Caco-2 (cell line): ENCODE results near the gene SLC45A2. TPM values are rescaled to one million over a fixed set of nuclear protein-coding genes. Genes with fewer than 3 reads are reported as not detected.

Source experiments
- BruUV-seq: library from RNA; stranded (reverse); fragments of 400-500 nt; replicated peaks from 2 replicates; lab custom pipeline; 2021; lab: Mats Ljungman, UMichigan
- CTCF ChIA-PET: fragments of 300-600 bp; sonication (Branson Sonifier 250); formaldehyde crosslinking; loops from one replicate; lab custom pipeline; 2022; ENCODE audit warnings: antibody characterized with exemption; lab: Charles Lee
- POLR2A ChIA-PET: fragments of 300-600 bp; sonication (Branson Sonifier 250); formaldehyde crosslinking; loops from one replicate; lab custom pipeline; 2022; ENCODE audit warnings: antibody characterized with exemption; lab: Charles Lee
- DNase-seq, 2 experiments: peaks; one replicate each; pipeline versions ENCODE4 v3.0.0 to v3.0.0-alpha.2; 2020 to 2022
- H3K27me3 ChIP-seq: replicated peaks from 2 replicates; pipeline ENCODE4 v1.6.0; 2011; ENCODE audit warnings: low read length; ENCODE audit not compliant: control insufficient read depth, insufficient read depth
- H3K36me3 ChIP-seq: 2 replicates; pipeline ENCODE4 v1.5.1; 2011; ENCODE audit warnings: low read length; ENCODE audit not compliant: control insufficient read depth, insufficient read depth
- H3K4me1 ChIP-seq: fragments of 250-450 bp; sonication (Bioruptor Pico); 2 replicates; pipeline ENCODE4 v1.5.1; 2020; ENCODE audit warnings: mild to moderate bottlenecking
- H3K4me3 ChIP-seq: 2 replicates; pipeline ENCODE4 v1.5.1; 2011; ENCODE audit warnings: low read depth, mild to moderate bottlenecking, control low read depth, low read length
- H3K9me3 ChIP-seq: fragments of 250-450 bp; sonication (Bioruptor Pico); 2 replicates; pipeline ENCODE4 v1.5.1; 2020; ENCODE audit warnings: mild to moderate bottlenecking, moderate library complexity
- H3K27ac Mint-ChIP-seq: one replicate; pipeline ENCODE4 v1.8.0; 2022; ENCODE audit warnings: mixed read lengths; ENCODE audit not compliant: unreplicated experiment
- H3K27me3 Mint-ChIP-seq: one replicate; pipeline ENCODE4 v1.8.0; 2022; ENCODE audit warnings: mixed read lengths; ENCODE audit not compliant: insufficient read depth, unreplicated experiment
- H3K36me3 Mint-ChIP-seq: one replicate; pipeline ENCODE4 v1.8.0; 2022; ENCODE audit warnings: mild to moderate bottlenecking, mixed read lengths; ENCODE audit not compliant: insufficient read depth, unreplicated experiment
- H3K4me1 Mint-ChIP-seq: one replicate; pipeline ENCODE4 v1.8.0; 2022; ENCODE audit warnings: low read depth, mixed read lengths; ENCODE audit not compliant: unreplicated experiment
- H3K4me3 Mint-ChIP-seq: one replicate; pipeline ENCODE4 v1.8.0; 2022; ENCODE audit warnings: mild to moderate bottlenecking, moderate library complexity, mixed read lengths; ENCODE audit not compliant: unreplicated experiment
- H3K9me3 Mint-ChIP-seq: one replicate; pipeline ENCODE4 v1.8.0; 2022; ENCODE audit warnings: mixed read lengths; ENCODE audit not compliant: unreplicated experiment
- CTCF ChIP-seq, 2 experiments: fragments of 200-600 bp in 1 of 2; IDR thresholded peaks; 1 replicate in 1 of 2; 2 replicates in 1 of 2; pipeline versions ENCODE4 v1.5.1 to v1.8.0; 2011 to 2022; ENCODE audit warnings: antibody characterized with exemption in 1 of 2, control low read depth in 1 of 2, inconsistent platforms in 1 of 2, low read depth in 1 of 2, low read length in 1 of 2, mild to moderate bottlenecking in 1 of 2, moderate library complexity in 1 of 2; ENCODE audit not compliant: insufficient read depth in 1 of 2, severe bottlenecking in 1 of 2, unreplicated experiment in 1 of 2
- intact Hi-C: fragments of 100-400 bp; cut with micrococcal nuclease; formaldehyde crosslinking; loops from one replicate; pipeline ENCODE4 v1.10.0; 2022; ENCODE audit not compliant: unreplicated experiment
- total RNA-seq: library from RNA; stranded (reverse); gene quantifications from 2 replicates; pipeline ENCODE4 v1.2.3, GENCODE V29; 2022

SLC45A2 gene
- total RNA-seq, 1 experiment from 2014 or later: 0.91 TPM

GRCh38 chr5:34030048-34030447 is 45.6 kb upstream of the SLC45A2 start:
- H3K27ac Mint-ChIP-seq: no peak overlapping the region
- no peaks in the 10 kb centered on the region for H3K27me3 Mint-ChIP-seq
- TF ChIP-seq CTCF (IDR thresholded peaks at IDR 0.05; ENCODE audit: insufficient read depth in 1 of 2, low read depth in 1 of 2, low read length in 1 of 2, severe bottlenecking in 1 of 2, unreplicated experiment in 1 of 2): no peak
- no peaks in the 10 kb centered on the region for H3K9me3 Mint-ChIP-seq
- ChIA-PET POLR2A (no interaction called here), CTCF (no interaction called here)
- Histone ChIP-seq H3K36me3 (peaks cover 4% of the 10 kb centered on the region), H3K4me3 (no peak overlapping the region), H3K9me3 (peaks cover under 1% of the 10 kb centered on the region; the same call in 1 of the 2 replicates), H3K4me1 (peaks cover 27% of the 10 kb centered on the region), H3K27me3 (no peaks in the 10 kb centered on the region)
- intact Hi-C loops: no loop called here
- H3K4me1 Mint-ChIP-seq: peaks cover 16% of the 10 kb centered on the region
- no TSS peak for BruUV-seq
- no peak for DNase-seq
- no peaks in the 10 kb centered on the region for H3K36me3 Mint-ChIP-seq
- H3K4me3 Mint-ChIP-seq: no peak overlapping the region

- no peak for TF ChIP-seq CTCF (IDR thresholded peaks at IDR 0.05; ENCODE audit: insufficient read depth in 1 of 2, low read depth in 1 of 2, low read length in 1 of 2, severe bottlenecking in 1 of 2, unreplicated experiment in 1 of 2)
- Histone ChIP-seq H3K4me3 (no peak overlapping the region), H3K4me1 (peaks cover 13% of the 10 kb centered on the region; the same call in 1 of the 2 replicates), H3K36me3 (peaks cover 5% of the 10 kb centered on the region), H3K9me3 (no peaks in the 10 kb centered on the region), H3K27me3 (no peaks in the 10 kb centered on the region)
- POLR2A ChIA-PET: no interaction called here
- Mint-ChIP-seq H3K27me3 (no peaks in the 10 kb centered on the region), H3K9me3 (no peaks in the 10 kb centered on the region), H3K4me3 (no peak overlapping the region), H3K4me1 (peaks cover 16% of the 10 kb centered on the region), H3K27ac (no peak overlapping the region), H3K36me3 (no peaks in the 10 kb centered on the region)
- CTCF ChIA-PET: no interaction called here
- intact Hi-C loops: no loop called here
- DNase-seq: no peak
- no TSS peak for BruUV-seq
These were observed 43.9 kb upstream of the SLC45A2 start for GRCh38 chr5:34028349-34028748.

- ChIA-PET CTCF (no interaction called here), POLR2A (no interaction called here)
- Mint-ChIP-seq H3K9me3 (no peaks in the 10 kb centered on the region), H3K4me1 (peaks cover 25% of the 10 kb centered on the region), H3K27ac (peak overlapping the region; percentile 55), H3K36me3 (peaks cover 4% of the 10 kb centered on the region), H3K4me3 (no peak overlapping the region), H3K27me3 (no peaks in the 10 kb centered on the region)
- TF ChIP-seq CTCF (IDR thresholded peaks at IDR 0.05; ENCODE audit: insufficient read depth in 1 of 2, low read depth in 1 of 2, low read length in 1 of 2, severe bottlenecking in 1 of 2, unreplicated experiment in 1 of 2): no peak
- intact Hi-C loops: no loop called here
- Histone ChIP-seq H3K4me1 (peaks cover 14% of the 10 kb centered on the region), H3K27me3 (no peaks in the 10 kb centered on the region), H3K9me3 (no peaks in the 10 kb centered on the region), H3K4me3 (no peak overlapping the region), H3K36me3 (peaks cover 3% of the 10 kb centered on the region)
- no peak for DNase-seq
- no TSS peak for BruUV-seq
These were observed 41.7 kb upstream of the SLC45A2 start for GRCh38 chr5:34026089-34026761.
